Neuronal stem cell (in vitro differentiated cells): Measurements from ENCODE around the gene KRTDAP.
A peak's percentile ranks its signal among the peaks of the same experiment; 100 is the strongest.

Experiments used
- DNase-seq: peaks from one replicate; pipeline ENCODE4 v3.0.0-alpha.2; 2013; ENCODE audit warnings: low spot score
- H2AFZ ChIP-seq: one replicate; pipeline ENCODE4 v1.6.1; 2013; ENCODE audit warnings: mild to moderate bottlenecking, low read length, inconsistent platforms
- H2AK5ac ChIP-seq: 2 replicates; pipeline ENCODE4 v1.6.1; 2013; ENCODE audit warnings: low read depth, mild to moderate bottlenecking, inconsistent platforms, low read length, moderate library complexity, mixed read lengths
- H2BK120ac ChIP-seq: 2 replicates; pipeline ENCODE4 v1.6.1; 2013; ENCODE audit warnings: low read depth, mild to moderate bottlenecking, inconsistent platforms, low read length, moderate library complexity, mixed read lengths
- H2BK12ac ChIP-seq: one replicate; pipeline ENCODE4 v1.6.1; 2013; ENCODE audit warnings: low read length, inconsistent platforms
- H2BK15ac ChIP-seq: 2 replicates; pipeline ENCODE4 v1.6.1; 2013; ENCODE audit warnings: mild to moderate bottlenecking, low read length, inconsistent platforms, mixed read lengths
- H2BK5ac ChIP-seq: one replicate; pipeline ENCODE4 v1.6.1; 2013; ENCODE audit warnings: inconsistent platforms, mild to moderate bottlenecking, low read length, moderate library complexity
- H3K14ac ChIP-seq: one replicate; pipeline ENCODE4 v1.6.1; 2013; ENCODE audit warnings: low read length, inconsistent platforms
- H3K18ac ChIP-seq: 2 replicates; pipeline ENCODE4 v1.6.1; 2013; ENCODE audit warnings: low read length, inconsistent platforms
- H3K23ac ChIP-seq: 2 replicates; pipeline ENCODE4 v1.6.1; 2013; ENCODE audit warnings: low read depth, mild to moderate bottlenecking, mixed read lengths, low read length, inconsistent platforms; ENCODE audit not compliant: poor library complexity
- H3K27ac ChIP-seq: replicated peaks from 3 replicates; pipeline ENCODE4 v1.5.1; 2013; ENCODE audit warnings: low read length, inconsistent platforms
- H3K27me3 ChIP-seq, 3 experiments: 2 replicates each; pipeline ENCODE4 v1.6.1; 2013; ENCODE audit warnings: low read length in 3 of 3, mild to moderate bottlenecking in 2 of 3, inconsistent platforms in 1 of 3, low read depth in 1 of 3, mixed read lengths in 1 of 3, moderate library complexity in 1 of 3; ENCODE audit not compliant: control insufficient read depth in 3 of 3, insufficient read depth in 3 of 3
- H3K36me3 ChIP-seq, 2 donors: replicated peaks in 1 of 2; 2 replicates each; pipeline ENCODE4 v1.6.1; 2013; ENCODE audit warnings: low read length in 2 of 2; ENCODE audit not compliant: control insufficient read depth in 2 of 2, insufficient read depth in 2 of 2
- H3K4ac ChIP-seq: 2 replicates; pipeline ENCODE4 v1.6.1; 2013; ENCODE audit warnings: inconsistent platforms, mild to moderate bottlenecking, low read length, moderate library complexity
- H3K4me1 ChIP-seq, 2 donors: 1 replicate in 1 of 2; 2 replicates in 1 of 2; pipeline ENCODE4 v1.6.1; 2013; ENCODE audit warnings: low read length in 2 of 2, low read depth in 1 of 2; ENCODE audit not compliant: control insufficient read depth in 2 of 2, insufficient read depth in 1 of 2
- H3K4me2 ChIP-seq: one replicate; pipeline ENCODE4 v1.6.1; 2013; ENCODE audit warnings: mild to moderate bottlenecking, low read length, inconsistent platforms; ENCODE audit not compliant: insufficient read depth, poor library complexity, severe bottlenecking
- H3K4me3 ChIP-seq, 2 donors: 2 replicates each; pipeline ENCODE4 v1.5.1; 2013; ENCODE audit warnings: low read length in 2 of 2, mild to moderate bottlenecking in 2 of 2, inconsistent platforms in 1 of 2, moderate library complexity in 1 of 2
- H3K79me1 ChIP-seq: one replicate; pipeline ENCODE4 v1.6.1; 2013; ENCODE audit warnings: low read depth, mild to moderate bottlenecking, inconsistent platforms, low read length, moderate library complexity
- H3K9ac ChIP-seq: one replicate; pipeline ENCODE4 v1.6.1; 2013; ENCODE audit warnings: mild to moderate bottlenecking, low read depth, low read length, inconsistent platforms; ENCODE audit not compliant: poor library complexity
- H3K9me3 ChIP-seq, 2 donors: replicated peaks in 1 of 2; 2 replicates each; pipeline versions ENCODE3 to v1.6.1; 2013; ENCODE audit warnings: low read length in 2 of 2, mild to moderate bottlenecking in 2 of 2, inconsistent platforms in 1 of 2, low read depth in 1 of 2, mixed read lengths in 1 of 2, moderate library complexity in 1 of 2; ENCODE audit not compliant: control insufficient read depth in 2 of 2, insufficient read depth in 1 of 2
- H4K8ac ChIP-seq: one replicate; pipeline ENCODE4 v1.6.1; 2013; ENCODE audit warnings: low read depth, mild to moderate bottlenecking, inconsistent platforms, low read length, moderate library complexity
- H4K91ac ChIP-seq: one replicate; pipeline ENCODE4 v1.6.1; 2013; ENCODE audit warnings: low read length, low read depth, mild to moderate bottlenecking, inconsistent platforms; ENCODE audit not compliant: poor library complexity
- WGBS, 2 donors: extraction: QIAGEN DNeasy Blood & Tissue Kit; methylation state at CpG; one replicate each; pipeline ENCODE4 v1.1.7; 2013; ENCODE audit warnings: missing lambda C conversion rate in 2 of 2, mixed read lengths in 1 of 2; ENCODE audit not compliant: insufficient read length in 2 of 2, insufficient replicate concordance in 1 of 2; ENCODE audit errors: extremely low coverage in 2 of 2; 5-methylcytosine and 5-hydroxymethylcytosine counted together

Gene KRTDAP

GRCh38 chr19:35509861-35510625, 19.8 kb upstream of the KRTDAP start:
- Histone ChIP-seq H3K4me3 (peak overlapping the region in 1 of 2 donors; percentile 81), H3K4ac (no peak overlapping the region), H3K4me2 (peak overlapping the region; percentile 85), H4K8ac (peak overlapping the region; percentile 52), H3K9me3 (no peaks in the 10 kb centered on the region), H2AFZ (peak overlapping the region; percentile 82), H2BK120ac (no peak overlapping the region), H3K18ac (peak overlapping the region; percentile 38), H3K23ac (peak overlapping the region; percentile 12), H3K14ac (no peak overlapping the region), H3K27ac (peak overlapping the region; percentile 63), H2BK12ac (no peak overlapping the region), H4K91ac (no peak overlapping the region), H3K27me3 (peaks cover 0 to 97% (median 3%) of the 10 kb centered on the region in 3 experiments), H2AK5ac (no peak overlapping the region), H3K79me1 (no peaks in the 10 kb centered on the region), H3K36me3 (peaks cover 0 to 5% of the 10 kb centered on the region in 2 donors), H3K9ac (peak overlapping the region; percentile 22), H2BK15ac (no peak overlapping the region), H2BK5ac (no peak overlapping the region), H3K4me1 (peaks cover 3 to 12% of the 10 kb centered on the region in 2 donors)
- no CpG with 5 or more reads among the region's 39 CpGs for WGBS, 2 donors
- DNase-seq: peak; percentile 82

- H3K4me3 ChIP-seq: peak overlapping the region in 1 of 2 donors; percentile 81
These were observed 18.9 kb upstream of the KRTDAP start for GRCh38 chr19:35509018-35509652.

GRCh38 chr19:35508129-35508528, 17.9 kb upstream of the KRTDAP start:
- peaks cover 0 to 86% (median 0%) of the 10 kb centered on the region in 3 experiments for H3K27me3 ChIP-seq
- no peak overlapping the region for H2BK120ac ChIP-seq

More at GRCh38 chr19:35509018-35509652, 18.9 kb upstream of the KRTDAP start:
- no CpG with 5 or more reads among the region's 12 CpGs for WGBS, 2 donors
- Histone ChIP-seq H2AK5ac (no peak overlapping the region), H2AFZ (no peak overlapping the region), H3K27me3 (peaks cover 0 to 90% (median 3%) of the 10 kb centered on the region in 3 experiments), H3K4ac (no peak overlapping the region), H3K23ac (no peak overlapping the region), H3K9ac (no peak overlapping the region), H2BK5ac (no peak overlapping the region), H3K79me1 (no peaks in the 10 kb centered on the region), H4K91ac (no peak overlapping the region), H2BK15ac (no peak overlapping the region), H3K9me3 (no peaks in the 10 kb centered on the region), H3K27ac (no peak overlapping the region), H3K4me1 (peaks cover 3 to 9% of the 10 kb centered on the region in 2 donors), H2BK120ac (no peak overlapping the region), H3K14ac (no peak overlapping the region), H2BK12ac (no peak overlapping the region), H4K8ac (no peak overlapping the region), H3K18ac (no peak overlapping the region), H3K36me3 (peaks cover 0 to 5% of the 10 kb centered on the region in 2 donors), H3K4me2 (peak overlapping the region; percentile 85)
- DNase-seq: no peak

GRCh38 chr19:35507561-35507960, 17.3 kb upstream of the KRTDAP start:
- H2BK120ac ChIP-seq: no peak overlapping the region
- no peak overlapping the region for H3K18ac ChIP-seq
- no peak overlapping the region for H3K14ac ChIP-seq
- no peak overlapping the region for H3K9ac ChIP-seq
- no peak overlapping the region for H2AK5ac ChIP-seq
- no peak overlapping the region for H3K4ac ChIP-seq
- no peak overlapping the region for H2BK5ac ChIP-seq
- no peak overlapping the region for H3K27ac ChIP-seq
- H3K4me3 ChIP-seq: no peak overlapping the region
- H4K8ac ChIP-seq: no peak overlapping the region
- no peak overlapping the region for H2AFZ ChIP-seq
- peaks cover 2 to 3% of the 10 kb centered on the region in 2 donors for H3K4me1 ChIP-seq
- H2BK12ac ChIP-seq: no peak overlapping the region
- no peak overlapping the region for H4K91ac ChIP-seq
- H3K9me3 ChIP-seq: no peaks in the 10 kb centered on the region
- no peak overlapping the region for H3K23ac ChIP-seq
- H3K79me1 ChIP-seq: no peaks in the 10 kb centered on the region
- no peak for DNase-seq
- no CpG with 5 or more reads among the region's 11 CpGs for WGBS, 2 donors
- H3K4me2 ChIP-seq: no peak overlapping the region
- peaks cover 0 to 5% of the 10 kb centered on the region in 2 donors for H3K36me3 ChIP-seq
- H3K27me3 ChIP-seq: peaks cover 0 to 86% (median 0%) of the 10 kb centered on the region in 3 experiments
- no peak overlapping the region for H2BK15ac ChIP-seq

More at GRCh38 chr19:35508129-35508528, 17.9 kb upstream of the KRTDAP start:
- no peak overlapping the region for H3K27ac ChIP-seq
- no peak overlapping the region for H3K23ac ChIP-seq
- H3K14ac ChIP-seq: no peak overlapping the region
- no peak overlapping the region for H2AK5ac ChIP-seq
- H3K4me3 ChIP-seq: no peak overlapping the region
- no peak overlapping the region for H3K4ac ChIP-seq
- H2BK12ac ChIP-seq: no peak overlapping the region
- no peak for DNase-seq
- H2BK5ac ChIP-seq: no peak overlapping the region
- no peaks in the 10 kb centered on the region for H3K9me3 ChIP-seq
- H4K8ac ChIP-seq: no peak overlapping the region
- no peak overlapping the region for H2BK15ac ChIP-seq
- WGBS, 2 donors: no CpG with 5 or more reads among the region's 3 CpGs
- H3K9ac ChIP-seq: no peak overlapping the region
- peaks cover 0 to 5% of the 10 kb centered on the region in 2 donors for H3K36me3 ChIP-seq
- H2AFZ ChIP-seq: no peak overlapping the region
- H3K4me1 ChIP-seq: peaks cover 2 to 3% of the 10 kb centered on the region in 2 donors
- no peak overlapping the region for H3K18ac ChIP-seq
- no peak overlapping the region for H4K91ac ChIP-seq
- H3K4me2 ChIP-seq: no peak overlapping the region
- H3K79me1 ChIP-seq: no peaks in the 10 kb centered on the region
